DOHH2 (cell line): ENCODE results near the gene TPMT.

ENCODE experiments used
- H3F3A ChIP-seq: fragments of 200-600 bp; sonication (generic), shearing (Covaris generic); 2 replicates; pipeline ENCODE4 v1.6.0; 2016; ENCODE audit warnings: antibody characterized with exemption, mild to moderate bottlenecking; ENCODE audit not compliant: control insufficient read depth, insufficient read depth
- H3K27ac ChIP-seq: fragments of 200-600 bp; sonication (generic); 2 replicates; pipeline ENCODE4 v1.5.1; 2014; ENCODE audit warnings: low read depth, mild to moderate bottlenecking, low read length, moderate library complexity
- H3K27me3 ChIP-seq: fragments of 200-600 bp; sonication (generic); 2 replicates; pipeline ENCODE4 v1.6.1; 2014; ENCODE audit warnings: mild to moderate bottlenecking, low read length, mixed read lengths; ENCODE audit not compliant: control insufficient read depth
- H3K36me3 ChIP-seq: fragments of 200-600 bp; sonication (generic); 2 replicates; pipeline ENCODE4 v1.6.1; 2014; ENCODE audit warnings: mild to moderate bottlenecking, low read length, moderate library complexity, mixed read lengths; ENCODE audit not compliant: control insufficient read depth
- H3K4me1 ChIP-seq: fragments of 200-600 bp; sonication (generic); 2 replicates; pipeline ENCODE4 v1.6.1; 2014; ENCODE audit warnings: mild to moderate bottlenecking, low read length, mixed read lengths; ENCODE audit not compliant: control insufficient read depth
- H3K4me2 ChIP-seq: fragments of 200-600 bp; sonication (generic); 2 replicates; pipeline ENCODE4 v1.6.0; 2014; ENCODE audit warnings: mild to moderate bottlenecking, low read length, moderate library complexity
- H3K4me3 ChIP-seq: fragments of 200-600 bp; sonication (generic); 2 replicates; pipeline ENCODE4 v1.5.1; 2014; ENCODE audit warnings: mild to moderate bottlenecking, low read length, mixed read lengths
- H3K79me2 ChIP-seq: fragments of 200-600 bp; sonication (generic); 2 replicates; pipeline ENCODE4 v1.6.1; 2014; ENCODE audit warnings: mild to moderate bottlenecking, low read length, mixed read lengths; ENCODE audit not compliant: control insufficient read depth
- H3K9me2 ChIP-seq: fragments of 200-600 bp; sonication (generic); replicated peaks from 2 replicates; pipeline ENCODE4 v1.6.1; 2014; ENCODE audit warnings: mild to moderate bottlenecking, low read length, mixed read lengths; ENCODE audit not compliant: control insufficient read depth
- H3K9me3 ChIP-seq: fragments of 200-600 bp; sonication (generic); 2 replicates; pipeline ENCODE4 v1.6.1; 2014; ENCODE audit warnings: antibody characterized with exemption, low read length, mixed read lengths; ENCODE audit not compliant: control insufficient read depth, insufficient read depth
- H4K20me1 ChIP-seq: fragments of 200-600 bp; sonication (generic); 2 replicates; pipeline ENCODE4 v1.6.0; 2014; ENCODE audit warnings: low read depth, mild to moderate bottlenecking, antibody characterized with exemption, low read length, moderate library complexity; ENCODE audit not compliant: control insufficient read depth, insufficient read depth
- EZH2phosphoT487 ChIP-seq: fragments of 200-600 bp; sonication (generic); IDR thresholded peaks from 2 replicates; pipeline ENCODE4 v1.6.1; 2017; ENCODE audit warnings: borderline replicate concordance, mild to moderate bottlenecking, antibody characterized with exemption, low read length, moderate library complexity, mixed read lengths
- TF ChIP-seq, protein P1 (sequence below): fragments of 200-600 bp; sonication (generic); IDR thresholded peaks from one replicate; pipeline ENCODE4 v1.5.1; 2014; ENCODE audit warnings: antibody characterized with exemption, mild to moderate bottlenecking, low read depth, low read length; ENCODE audit not compliant: poor library complexity, severe bottlenecking

The TPMT gene

DNA sequence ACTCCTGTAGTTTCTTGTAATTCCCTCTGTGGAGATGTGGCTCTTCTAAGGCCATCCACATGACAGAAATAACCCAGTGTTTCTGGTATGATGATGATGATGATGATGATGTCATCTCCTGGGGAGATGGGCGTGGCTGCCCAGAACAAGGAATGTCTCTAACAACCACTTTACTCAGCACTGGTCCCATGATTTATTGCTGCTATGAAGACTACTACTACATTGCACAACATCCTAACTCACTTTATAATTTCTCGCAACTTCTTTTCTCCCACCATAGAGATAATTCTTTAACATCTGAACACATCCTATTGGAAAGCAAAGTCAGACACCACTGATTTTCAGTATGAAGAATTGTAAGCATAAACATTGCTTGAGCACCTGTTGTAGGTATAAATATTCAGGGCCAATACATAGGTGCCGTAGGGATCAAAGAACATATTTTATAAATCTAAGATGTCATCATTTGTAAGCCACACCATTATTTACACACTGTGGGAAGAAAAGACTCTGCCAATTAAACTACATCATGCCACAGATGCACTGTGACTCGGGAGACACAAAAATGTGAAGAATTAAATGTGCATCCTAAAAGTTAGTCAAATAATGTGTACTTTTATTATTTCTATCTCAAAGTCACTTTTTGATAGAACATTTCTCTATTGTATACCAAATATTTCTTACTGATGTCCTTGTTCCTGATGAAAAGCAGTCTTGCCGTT, 6.4 kb downstream of the TPMT start:
- Histone ChIP-seq H3K27me3 (no peaks in the 10 kb centered on the region), H3K27ac (no peak overlapping the region), H3K4me3 (no peak overlapping the region), H4K20me1 (no peaks in the 10 kb centered on the region), H3K79me2 (no peaks in the 10 kb centered on the region), H3K9me3 (no peaks in the 10 kb centered on the region), H3K4me2 (no peak overlapping the region), H3K9me2 (no peaks in the 10 kb centered on the region), H3K4me1 (0 out of 2 replicates have a peak, but pooled peaks cover 2% of the 10 kb centered on the region), H3F3A (no peaks in the 10 kb centered on the region), H3K36me3 (no peaks in the 10 kb centered on the region)
- no peak for TF ChIP-seq EZH2phosphoT487
- TF ChIP-seq, protein P1, sequence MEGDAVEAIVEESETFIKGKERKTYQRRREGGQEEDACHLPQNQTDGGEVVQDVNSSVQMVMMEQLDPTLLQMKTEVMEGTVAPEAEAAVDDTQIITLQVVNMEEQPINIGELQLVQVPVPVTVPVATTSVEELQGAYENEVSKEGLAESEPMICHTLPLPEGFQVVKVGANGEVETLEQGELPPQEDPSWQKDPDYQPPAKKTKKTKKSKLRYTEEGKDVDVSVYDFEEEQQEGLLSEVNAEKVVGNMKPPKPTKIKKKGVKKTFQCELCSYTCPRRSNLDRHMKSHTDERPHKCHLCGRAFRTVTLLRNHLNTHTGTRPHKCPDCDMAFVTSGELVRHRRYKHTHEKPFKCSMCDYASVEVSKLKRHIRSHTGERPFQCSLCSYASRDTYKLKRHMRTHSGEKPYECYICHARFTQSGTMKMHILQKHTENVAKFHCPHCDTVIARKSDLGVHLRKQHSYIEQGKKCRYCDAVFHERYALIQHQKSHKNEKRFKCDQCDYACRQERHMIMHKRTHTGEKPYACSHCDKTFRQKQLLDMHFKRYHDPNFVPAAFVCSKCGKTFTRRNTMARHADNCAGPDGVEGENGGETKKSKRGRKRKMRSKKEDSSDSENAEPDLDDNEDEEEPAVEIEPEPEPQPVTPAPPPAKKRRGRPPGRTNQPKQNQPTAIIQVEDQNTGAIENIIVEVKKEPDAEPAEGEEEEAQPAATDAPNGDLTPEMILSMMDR = no peak

DNA sequence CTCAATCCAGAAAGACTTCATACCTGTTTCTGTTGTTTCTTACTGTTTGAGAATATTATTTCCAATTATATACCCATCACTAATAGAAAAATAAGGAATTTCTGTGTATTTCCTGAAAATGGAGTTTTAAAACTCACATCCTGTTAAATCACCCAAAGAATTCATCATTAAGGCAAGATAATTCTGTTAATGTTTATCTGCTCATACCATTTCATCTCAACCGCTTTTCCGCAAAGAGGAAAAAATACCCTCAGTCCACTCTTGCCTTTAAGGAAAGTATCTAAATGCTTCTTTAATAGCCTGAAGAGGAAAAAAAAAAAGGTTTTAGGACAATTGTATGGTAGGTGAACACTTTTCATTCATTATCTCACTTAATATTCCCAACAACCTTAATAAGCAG, 7.3 kb downstream of the TPMT start:
- no peaks in the 10 kb centered on the region for H3K36me3 ChIP-seq
- no peaks in the 10 kb centered on the region for H4K20me1 ChIP-seq
- H3K4me1 ChIP-seq = no peaks in the 10 kb centered on the region
- no peaks in the 10 kb centered on the region for H3F3A ChIP-seq
- H3K79me2 ChIP-seq = no peaks in the 10 kb centered on the region
- no peaks in the 10 kb centered on the region for H3K9me2 ChIP-seq
- no peak overlapping the region for H3K27ac ChIP-seq
- TF ChIP-seq, protein P1 = no peak
- no peak for TF ChIP-seq EZH2phosphoT487
- H3K27me3 ChIP-seq = no peaks in the 10 kb centered on the region
- no peak overlapping the region for H3K4me2 ChIP-seq
- H3K9me3 ChIP-seq = no peaks in the 10 kb centered on the region
- H3K4me3 ChIP-seq = no peak overlapping the region

DNA sequence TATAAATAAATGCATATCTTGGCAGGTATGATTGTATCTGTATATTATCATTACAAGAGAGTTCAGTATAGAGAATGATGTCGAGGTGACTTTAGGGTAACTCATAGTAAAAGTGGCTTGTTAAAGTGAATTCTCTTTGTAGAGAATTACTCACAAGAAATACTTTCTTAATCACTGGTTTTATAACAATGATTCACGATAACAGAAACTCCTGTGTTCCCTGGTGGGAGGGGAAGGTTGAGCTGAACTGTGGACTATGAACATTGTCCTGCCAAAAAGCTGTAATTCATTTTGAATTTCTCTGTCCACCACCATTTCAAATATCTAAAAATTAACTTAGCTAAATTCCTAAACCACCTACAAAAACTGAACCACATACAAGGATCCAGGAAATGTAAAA, 7.7 kb downstream of the TPMT start:
- Histone ChIP-seq H3K27me3 (no peaks in the 10 kb centered on the region), H3K36me3 (no peaks in the 10 kb centered on the region), H3K9me2 (no peaks in the 10 kb centered on the region), H4K20me1 (no peaks in the 10 kb centered on the region), H3K27ac (no peak overlapping the region), H3K4me2 (no peak overlapping the region), H3K9me3 (no peaks in the 10 kb centered on the region), H3K4me1 (no peaks in the 10 kb centered on the region), H3F3A (no peaks in the 10 kb centered on the region), H3K79me2 (no peaks in the 10 kb centered on the region), H3K4me3 (no peak overlapping the region)
- TF ChIP-seq EZH2phosphoT487 = no peak
- TF ChIP-seq, protein P1 = no peak

DNA sequence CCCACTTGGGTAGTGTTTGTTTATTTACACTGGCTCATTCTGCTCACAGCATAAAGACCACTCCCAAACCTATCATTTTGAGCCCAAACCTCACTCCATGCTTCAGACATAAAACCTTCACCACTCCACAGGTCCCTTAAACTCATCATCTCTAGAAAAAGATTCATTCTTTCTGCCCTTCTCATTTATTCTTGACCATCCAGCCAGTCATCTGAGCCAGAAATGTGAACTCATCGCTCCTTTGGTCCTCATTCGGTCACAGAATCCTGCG, 12.4 kb downstream of the TPMT start:
- Histone ChIP-seq H3F3A (no peaks in the 10 kb centered on the region), H3K9me3 (no peaks in the 10 kb centered on the region), H3K9me2 (no peaks in the 10 kb centered on the region), H3K4me3 (no peak overlapping the region), H3K79me2 (no peaks in the 10 kb centered on the region), H3K36me3 (no peaks in the 10 kb centered on the region), H3K4me2 (no peak overlapping the region), H3K27me3 (no peaks in the 10 kb centered on the region), H3K27ac (no peak overlapping the region), H3K4me1 (no peaks in the 10 kb centered on the region), H4K20me1 (no peaks in the 10 kb centered on the region)
- TF ChIP-seq, protein P1 = no peak
- TF ChIP-seq EZH2phosphoT487 = no peak
